KMS-11 (cell line): ENCODE results near the gene DNASE1L2.

ENCODE experiments used
- H2AFZ ChIP-seq: fragments of 200-600 bp; sonication (generic); 2 replicates; pipeline ENCODE4 v1.6.1; 2016; ENCODE audit warnings: antibody characterized with exemption, mixed run types, low read depth
- H3K27ac ChIP-seq: fragments of 200-600 bp; sonication (generic); 2 replicates; pipeline ENCODE4 v1.6.1; 2016; ENCODE audit warnings: mild to moderate bottlenecking, mixed run types
- H3K27me3 ChIP-seq: fragments of 200-600 bp; sonication (generic); 2 replicates; pipeline ENCODE4 v1.6.1; 2017; ENCODE audit warnings: mild to moderate bottlenecking, low read depth, mixed run types, moderate library complexity; ENCODE audit not compliant: insufficient read depth
- H3K36me3 ChIP-seq: fragments of 200-600 bp; sonication (generic); 2 replicates; pipeline ENCODE4 v1.6.1; 2017; ENCODE audit warnings: mild to moderate bottlenecking, mixed run types; ENCODE audit not compliant: insufficient read depth
- H3K4me1 ChIP-seq: fragments of 200-600 bp; sonication (generic); 2 replicates; pipeline ENCODE4 v1.6.1; 2016; ENCODE audit warnings: mild to moderate bottlenecking, low read depth, mixed run types; ENCODE audit not compliant: poor library complexity, severe bottlenecking
- H3K4me2 ChIP-seq: fragments of 200-600 bp; sonication (generic); 2 replicates; pipeline ENCODE4 v1.7.0; 2016; ENCODE audit warnings: mild to moderate bottlenecking, mixed run types
- H3K4me3 ChIP-seq: fragments of 200-600 bp; sonication (generic); IDR thresholded peaks from 2 replicates; pipeline ENCODE4 v1.6.1; 2017; ENCODE audit warnings: low read depth, low read length, mixed read lengths; ENCODE audit not compliant: insufficient read depth
- H3K79me2 ChIP-seq: fragments of 200-600 bp; sonication (generic); 2 replicates; pipeline ENCODE4 v1.6.1; 2016; ENCODE audit warnings: low read depth, mixed run types; ENCODE audit not compliant: insufficient read depth
- H3K9ac ChIP-seq: fragments of 200-600 bp; sonication (generic); 2 replicates; pipeline ENCODE4 v1.6.1; 2016; ENCODE audit warnings: mild to moderate bottlenecking, mixed run types
- H4K20me1 ChIP-seq: fragments of 200-600 bp; sonication (generic); 2 replicates; pipeline ENCODE4 v1.6.1; 2016; ENCODE audit warnings: mild to moderate bottlenecking, mixed run types; ENCODE audit not compliant: insufficient read depth
- TF ChIP-seq, protein P1 (sequence below): fragments of 200-600 bp; sonication (generic); conservative IDR thresholded peaks from 2 replicates; pipeline ENCODE4 v1.6.1; 2017; ENCODE audit warnings: low read depth, mild to moderate bottlenecking, antibody characterized with exemption, low read length, moderate library complexity, mixed read lengths

Gene DNASE1L2

DNA sequence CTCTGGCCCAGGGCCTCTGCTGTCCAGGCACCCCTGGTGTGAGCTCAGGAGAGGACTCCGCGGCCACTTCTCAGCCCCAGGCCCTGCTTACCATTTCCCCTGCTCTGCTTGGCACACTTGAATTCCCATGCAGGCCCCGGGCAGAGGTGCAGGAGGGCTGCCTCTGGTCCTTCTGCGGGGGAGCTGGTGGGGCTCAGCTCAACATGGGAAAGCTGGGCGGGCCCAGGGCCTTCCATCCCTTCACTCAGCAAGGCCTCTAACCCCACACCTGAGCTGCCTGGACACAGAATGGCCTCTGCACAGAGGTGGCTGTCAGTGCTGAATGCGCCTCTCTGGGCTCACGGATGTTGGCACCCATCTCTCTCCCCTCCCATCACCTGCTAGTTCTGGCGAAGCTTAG lies 44.2 kb downstream of the DNASE1L2 start:
- TF ChIP-seq, protein P1, sequence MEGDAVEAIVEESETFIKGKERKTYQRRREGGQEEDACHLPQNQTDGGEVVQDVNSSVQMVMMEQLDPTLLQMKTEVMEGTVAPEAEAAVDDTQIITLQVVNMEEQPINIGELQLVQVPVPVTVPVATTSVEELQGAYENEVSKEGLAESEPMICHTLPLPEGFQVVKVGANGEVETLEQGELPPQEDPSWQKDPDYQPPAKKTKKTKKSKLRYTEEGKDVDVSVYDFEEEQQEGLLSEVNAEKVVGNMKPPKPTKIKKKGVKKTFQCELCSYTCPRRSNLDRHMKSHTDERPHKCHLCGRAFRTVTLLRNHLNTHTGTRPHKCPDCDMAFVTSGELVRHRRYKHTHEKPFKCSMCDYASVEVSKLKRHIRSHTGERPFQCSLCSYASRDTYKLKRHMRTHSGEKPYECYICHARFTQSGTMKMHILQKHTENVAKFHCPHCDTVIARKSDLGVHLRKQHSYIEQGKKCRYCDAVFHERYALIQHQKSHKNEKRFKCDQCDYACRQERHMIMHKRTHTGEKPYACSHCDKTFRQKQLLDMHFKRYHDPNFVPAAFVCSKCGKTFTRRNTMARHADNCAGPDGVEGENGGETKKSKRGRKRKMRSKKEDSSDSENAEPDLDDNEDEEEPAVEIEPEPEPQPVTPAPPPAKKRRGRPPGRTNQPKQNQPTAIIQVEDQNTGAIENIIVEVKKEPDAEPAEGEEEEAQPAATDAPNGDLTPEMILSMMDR: no peak
- H3K36me3 ChIP-seq: no peaks in the 10 kb centered on the region

DNA sequence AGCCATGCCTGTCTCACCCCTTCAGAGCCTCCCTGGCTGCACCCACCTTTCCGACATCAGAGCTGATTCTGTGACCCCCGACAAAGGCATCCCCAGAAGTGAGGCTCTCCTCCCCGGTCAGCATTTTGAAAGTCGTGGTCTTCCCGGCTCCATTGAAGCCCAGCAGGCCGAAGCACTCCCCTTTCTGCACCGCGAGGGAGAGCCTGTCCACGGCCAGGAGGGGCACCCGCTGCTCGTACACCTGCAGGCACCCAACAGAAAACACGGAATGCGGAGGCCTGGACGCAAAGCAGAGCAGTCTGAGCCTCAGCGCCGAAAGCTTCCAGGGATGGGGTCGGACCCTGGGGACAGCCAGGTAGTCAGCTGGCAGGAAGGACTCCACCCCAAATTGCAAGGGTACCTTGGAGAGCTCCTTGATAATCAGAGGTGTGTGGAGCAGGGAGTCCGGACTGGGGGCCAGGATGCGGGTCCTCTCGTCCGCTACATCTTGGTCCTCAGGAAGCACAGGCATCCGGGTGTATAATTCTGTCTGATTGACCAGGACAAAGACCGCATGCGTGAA lies 44.8 kb downstream of the DNASE1L2 start:
- no peak overlapping the region for H3K4me2 ChIP-seq
- no peaks in the 10 kb centered on the region for H3K36me3 ChIP-seq
- H3K27me3 ChIP-seq: no peaks in the 10 kb centered on the region
- no peak overlapping the region for H3K27ac ChIP-seq
- no peak overlapping the region for H3K4me3 ChIP-seq
- TF ChIP-seq, protein P1: no peak
- H4K20me1 ChIP-seq: no peaks in the 10 kb centered on the region
- H3K79me2 ChIP-seq: no peaks in the 10 kb centered on the region
- no peak overlapping the region for H3K9ac ChIP-seq
- no peaks in the 10 kb centered on the region for H3K4me1 ChIP-seq
- H2AFZ ChIP-seq: no peak overlapping the region

More for the DNA sequence above, 44.2 kb downstream of the DNASE1L2 start:
- Histone ChIP-seq H3K27ac (no peak overlapping the region), H3K27me3 (no peaks in the 10 kb centered on the region), H4K20me1 (no peaks in the 10 kb centered on the region), H3K79me2 (no peaks in the 10 kb centered on the region), H3K4me1 (no peaks in the 10 kb centered on the region), H3K4me2 (no peak overlapping the region), H3K4me3 (no peak overlapping the region), H2AFZ (no peak overlapping the region), H3K9ac (no peak overlapping the region)

- H4K20me1 ChIP-seq: no peaks in the 10 kb centered on the region
- TF ChIP-seq, protein P1: no peak
- no peak overlapping the region for H3K4me2 ChIP-seq
- H3K9ac ChIP-seq: no peak overlapping the region
- no peak overlapping the region for H3K4me3 ChIP-seq
- H3K4me1 ChIP-seq: no peaks in the 10 kb centered on the region
- no peaks in the 10 kb centered on the region for H3K27me3 ChIP-seq
- no peak overlapping the region for H3K27ac ChIP-seq
- no peaks in the 10 kb centered on the region for H3K36me3 ChIP-seq
- no peak overlapping the region for H2AFZ ChIP-seq
- no peaks in the 10 kb centered on the region for H3K79me2 ChIP-seq
These were observed 46.0 kb downstream of the DNASE1L2 start for GRCh38 chr16:2282262-2282661.

GRCh38 chr16:2282866-2283555 lies 46.8 kb downstream of the DNASE1L2 start:
- no peaks in the 10 kb centered on the region for H3K36me3 ChIP-seq
- H3K4me2 ChIP-seq: no peak overlapping the region
- H3K27me3 ChIP-seq: no peaks in the 10 kb centered on the region
- no peak overlapping the region for H3K4me3 ChIP-seq
- no peak overlapping the region for H3K27ac ChIP-seq
- no peak overlapping the region for H2AFZ ChIP-seq
- no peaks in the 10 kb centered on the region for H3K4me1 ChIP-seq
- H3K79me2 ChIP-seq: no peaks in the 10 kb centered on the region
- no peaks in the 10 kb centered on the region for H4K20me1 ChIP-seq
- TF ChIP-seq, protein P1: no peak
- H3K9ac ChIP-seq: no peak overlapping the region
